Measurements from ENCODE around the gene GUCY2D.

Gene GUCY2D

GRCh38 chr17:7992516-7992915, 9.9 kb upstream of the GUCY2D start:
- WGBS (ENCODE audit: insufficient coverage, insufficient read length), result no CpG with 5 or more reads among the region's 2 CpGs
- no peak for DNase-seq (ENCODE audit: low read depth, low spot score)
- no peaks in the 10 kb centered on the region for H3K27me3 ChIP-seq (ENCODE audit: control insufficient read depth, insufficient read depth, low read length)

GRCh38 chr17:7992924-7993323, 9.5 kb upstream of the GUCY2D start:
- DNase-seq (ENCODE audit: low read depth, low spot score), result no peak
- WGBS (ENCODE audit: insufficient coverage, insufficient read length), result no CpG with 5 or more reads among the region's 3 CpGs
- H3K27me3 ChIP-seq (ENCODE audit: control insufficient read depth, insufficient read depth, low read length), result no peaks in the 10 kb centered on the region

More at GRCh38 chr17:7992516-7992915, 9.9 kb upstream of the GUCY2D start:
- no peaks in the 10 kb centered on the region for H3K9me3 ChIP-seq (ENCODE audit: control insufficient read depth, insufficient read depth, low read length)
- no peak overlapping the region for H3K27ac ChIP-seq (ENCODE audit: low read length)
- H3K4me3 ChIP-seq (ENCODE audit: low read length), result no peak overlapping the region
- H3K4me1 ChIP-seq (ENCODE audit: control insufficient read depth, insufficient read depth, low read length), result no peaks in the 10 kb centered on the region
- H3K36me3 ChIP-seq (ENCODE audit: control insufficient read depth, insufficient read depth, low read length), result no peaks in the 10 kb centered on the region

GRCh38 chr17:7993972-7994589, 8.3 kb upstream of the GUCY2D start:
- no peak overlapping the region for H3K4me3 ChIP-seq (ENCODE audit: low read length)
- no CpG with 5 or more reads among the region's 27 CpGs for WGBS (ENCODE audit: insufficient coverage, insufficient read length)
- no peaks in the 10 kb centered on the region for H3K9me3 ChIP-seq (ENCODE audit: control insufficient read depth, insufficient read depth, low read length)
- no peaks in the 10 kb centered on the region for H3K27me3 ChIP-seq (ENCODE audit: control insufficient read depth, insufficient read depth, low read length)
- H3K27ac ChIP-seq (ENCODE audit: low read length), result no peak overlapping the region
- DNase-seq (ENCODE audit: low read depth, low spot score), result no peak
- no peaks in the 10 kb centered on the region for H3K4me1 ChIP-seq (ENCODE audit: control insufficient read depth, insufficient read depth, low read length)
- H3K36me3 ChIP-seq (ENCODE audit: control insufficient read depth, insufficient read depth, low read length), result no peaks in the 10 kb centered on the region

More at GRCh38 chr17:7992924-7993323, 9.5 kb upstream of the GUCY2D start:
- H3K27ac ChIP-seq (ENCODE audit: low read length), result no peak overlapping the region
- H3K4me3 ChIP-seq (ENCODE audit: low read length), result no peak overlapping the region
- H3K9me3 ChIP-seq (ENCODE audit: control insufficient read depth, insufficient read depth, low read length), result no peaks in the 10 kb centered on the region
- H3K4me1 ChIP-seq (ENCODE audit: control insufficient read depth, insufficient read depth, low read length), result no peaks in the 10 kb centered on the region
- no peaks in the 10 kb centered on the region for H3K36me3 ChIP-seq (ENCODE audit: control insufficient read depth, insufficient read depth, low read length)

- Histone ChIP-seq H3K4me1 (ENCODE audit: control insufficient read depth, insufficient read depth, low read length) (no peaks in the 10 kb centered on the region), H3K36me3 (ENCODE audit: control insufficient read depth, insufficient read depth, low read length) (no peaks in the 10 kb centered on the region), H3K27ac (ENCODE audit: low read length) (no peak overlapping the region), H3K27me3 (ENCODE audit: control insufficient read depth, insufficient read depth, low read length) (no peaks in the 10 kb centered on the region), H3K4me3 (ENCODE audit: low read length) (no peak overlapping the region), H3K9me3 (ENCODE audit: control insufficient read depth, insufficient read depth, low read length) (no peaks in the 10 kb centered on the region)
- no CpG with 5 or more reads among the region's 2 CpGs for WGBS (ENCODE audit: insufficient coverage, insufficient read length)
- no peak for DNase-seq (ENCODE audit: low read depth, low spot score)
Measured at GRCh38 chr17:7995724-7996123, 6.7 kb upstream of the GUCY2D start.

GRCh38 chr17:7997186-7997585, 5.2 kb upstream of the GUCY2D start:
- H3K4me1 ChIP-seq (ENCODE audit: control insufficient read depth, insufficient read depth, low read length), result no peaks in the 10 kb centered on the region
- no peak overlapping the region for H3K4me3 ChIP-seq (ENCODE audit: low read length)
- H3K9me3 ChIP-seq (ENCODE audit: control insufficient read depth, insufficient read depth, low read length), result no peaks in the 10 kb centered on the region
- DNase-seq (ENCODE audit: low read depth, low spot score), result no peak
- no peak overlapping the region for H3K27ac ChIP-seq (ENCODE audit: low read length)
- H3K36me3 ChIP-seq (ENCODE audit: control insufficient read depth, insufficient read depth, low read length), result no peaks in the 10 kb centered on the region
- H3K27me3 ChIP-seq (ENCODE audit: control insufficient read depth, insufficient read depth, low read length), result peaks cover 4% of the 10 kb centered on the region; the same call in 1 of the 2 replicates
- no CpG with 5 or more reads among the region's 5 CpGs for WGBS (ENCODE audit: insufficient coverage, insufficient read length)

GRCh38 chr17:8002721-8003593, 542 bp downstream of the GUCY2D start:
- no peak for DNase-seq (ENCODE audit: low read depth, low spot score)

GRCh38 chr17:8003594-8004181, 1.3 kb downstream of the GUCY2D start:
- H3K27ac ChIP-seq (ENCODE audit: low read length), result no peak overlapping the region
- no peaks in the 10 kb centered on the region for H3K9me3 ChIP-seq (ENCODE audit: control insufficient read depth, insufficient read depth, low read length)
- no peak for DNase-seq (ENCODE audit: low read depth, low spot score)
- H3K4me3 ChIP-seq (ENCODE audit: low read length), result peak overlapping the region; percentile 26; the same call in 1 of the 2 replicates
- no CpG with 5 or more reads among the region's 44 CpGs for WGBS (ENCODE audit: insufficient coverage, insufficient read length)
- H3K27me3 ChIP-seq (ENCODE audit: control insufficient read depth, insufficient read depth, low read length), result peaks cover 25% of the 10 kb centered on the region; the same call in 1 of the 2 replicates
- no peaks in the 10 kb centered on the region; the same call in 1 of the 2 replicates for H3K36me3 ChIP-seq (ENCODE audit: control insufficient read depth, insufficient read depth, low read length)
- no peaks in the 10 kb centered on the region for H3K4me1 ChIP-seq (ENCODE audit: control insufficient read depth, insufficient read depth, low read length)

More at GRCh38 chr17:8002721-8003593, 542 bp downstream of the GUCY2D start:
- no peaks in the 10 kb centered on the region; the same call in 1 of the 2 replicates for H3K36me3 ChIP-seq (ENCODE audit: control insufficient read depth, insufficient read depth, low read length)
- H3K9me3 ChIP-seq (ENCODE audit: control insufficient read depth, insufficient read depth, low read length), result no peaks in the 10 kb centered on the region
- peaks cover 25% of the 10 kb centered on the region; the same call in 1 of the 2 replicates for H3K27me3 ChIP-seq (ENCODE audit: control insufficient read depth, insufficient read depth, low read length)
- no CpG with 5 or more reads among the region's 92 CpGs for WGBS (ENCODE audit: insufficient coverage, insufficient read length)
- H3K4me1 ChIP-seq (ENCODE audit: control insufficient read depth, insufficient read depth, low read length), result no peaks in the 10 kb centered on the region
- H3K4me3 ChIP-seq (ENCODE audit: low read length), result peak overlapping the region; percentile 26; the same call in 1 of the 2 replicates
- no peak overlapping the region for H3K27ac ChIP-seq (ENCODE audit: low read length)

GRCh38 chr17:8004899-8005298, 2.5 kb downstream of the GUCY2D start:
- Histone ChIP-seq H3K27me3 (ENCODE audit: control insufficient read depth, insufficient read depth, low read length) (peaks cover 25% of the 10 kb centered on the region; the same call in 1 of the 2 replicates), H3K36me3 (ENCODE audit: control insufficient read depth, insufficient read depth, low read length) (no peaks in the 10 kb centered on the region; the same call in 1 of the 2 replicates), H3K9me3 (ENCODE audit: control insufficient read depth, insufficient read depth, low read length) (no peaks in the 10 kb centered on the region), H3K27ac (ENCODE audit: low read length) (no peak overlapping the region), H3K4me3 (ENCODE audit: low read length) (no peak overlapping the region), H3K4me1 (ENCODE audit: control insufficient read depth, insufficient read depth, low read length) (no peaks in the 10 kb centered on the region)
- no peak for DNase-seq (ENCODE audit: low read depth, low spot score)
- WGBS (ENCODE audit: insufficient coverage, insufficient read length), result 100% methylated on average over 1 of the region's 6 CpGs

- Histone ChIP-seq H3K4me3 (ENCODE audit: low read length) (no peak overlapping the region), H3K27me3 (ENCODE audit: control insufficient read depth, insufficient read depth, low read length) (peaks cover 25% of the 10 kb centered on the region; the same call in 1 of the 2 replicates), H3K4me1 (ENCODE audit: control insufficient read depth, insufficient read depth, low read length) (no peaks in the 10 kb centered on the region), H3K36me3 (ENCODE audit: control insufficient read depth, insufficient read depth, low read length) (no peaks in the 10 kb centered on the region; the same call in 1 of the 2 replicates), H3K27ac (ENCODE audit: low read length) (no peak overlapping the region), H3K9me3 (ENCODE audit: control insufficient read depth, insufficient read depth, low read length) (no peaks in the 10 kb centered on the region)
- DNase-seq (ENCODE audit: low read depth, low spot score), result no peak
- WGBS (ENCODE audit: insufficient coverage, insufficient read length), result no CpG with 5 or more reads among the region's 1 CpG
Measured at GRCh38 chr17:8005357-8005756, 2.9 kb downstream of the GUCY2D start.

Data from iPS DF 6.9 (cell line).